ENCODE data around the gene PLIN1.

PLIN1 gene

GRCh38 chr15:89632563-89633430 lies 46.4 kb downstream of the PLIN1 start:
- Mint-ChIP-seq H3K4me3 (no peak overlapping the region), H3K9me3 (peaks cover 43% of the 10 kb centered on the region), H3K27ac (no peak overlapping the region), H3K27me3 (no peaks in the 10 kb centered on the region), H3K4me1 (ENCODE audit: low read depth) (peaks cover 6% of the 10 kb centered on the region), H3K36me3 (ENCODE audit: low read depth) (peaks cover 34% of the 10 kb centered on the region)
- intact Hi-C loops (cut with micrococcal nuclease): no loop called here

- Mint-ChIP-seq H3K27ac (no peak overlapping the region), H3K36me3 (ENCODE audit: low read depth) (peaks cover 42% of the 10 kb centered on the region), H3K4me1 (ENCODE audit: low read depth) (peaks cover 6% of the 10 kb centered on the region), H3K9me3 (peaks cover 43% of the 10 kb centered on the region), H3K27me3 (no peaks in the 10 kb centered on the region), H3K4me3 (no peak overlapping the region)
- intact Hi-C loops (cut with micrococcal nuclease): no loop called here
These were observed 47.3 kb downstream of the PLIN1 start for GRCh38 chr15:89631902-89632264.

- H3K4me1 Mint-ChIP-seq (ENCODE audit: low read depth): peaks cover 6% of the 10 kb centered on the region
- intact Hi-C loops (cut with micrococcal nuclease): no loop called here
- no peaks in the 10 kb centered on the region for H3K27me3 Mint-ChIP-seq
- no peak overlapping the region for H3K27ac Mint-ChIP-seq
- H3K4me3 Mint-ChIP-seq: no peak overlapping the region
- H3K9me3 Mint-ChIP-seq: peaks cover 43% of the 10 kb centered on the region
- peaks cover 42% of the 10 kb centered on the region for H3K36me3 Mint-ChIP-seq (ENCODE audit: low read depth)
These were observed 47.9 kb downstream of the PLIN1 start for GRCh38 chr15:89630974-89631901.

- no peaks in the 10 kb centered on the region for H3K27me3 Mint-ChIP-seq
- peaks cover 6% of the 10 kb centered on the region for H3K4me1 Mint-ChIP-seq (ENCODE audit: low read depth)
- intact Hi-C loops (cut with micrococcal nuclease): no loop called here
- H3K9me3 Mint-ChIP-seq: peaks cover 35% of the 10 kb centered on the region
- peaks cover 52% of the 10 kb centered on the region for H3K36me3 Mint-ChIP-seq (ENCODE audit: low read depth)
- H3K27ac Mint-ChIP-seq: no peak overlapping the region
- H3K4me3 Mint-ChIP-seq: no peak overlapping the region
These were observed 48.9 kb downstream of the PLIN1 start for GRCh38 chr15:89630260-89630659.

- Mint-ChIP-seq H3K27me3 (no peaks in the 10 kb centered on the region), H3K36me3 (ENCODE audit: low read depth) (peaks cover 54% of the 10 kb centered on the region), H3K27ac (no peak overlapping the region), H3K9me3 (peaks cover 31% of the 10 kb centered on the region), H3K4me3 (no peak overlapping the region), H3K4me1 (ENCODE audit: low read depth) (peaks cover 6% of the 10 kb centered on the region)
- intact Hi-C loops (cut with micrococcal nuclease): loop anchor here (5.0 kb wide), 1 partner anchor 133 kb away; the partner anchor contains the start of gene RHCG
These were observed 49.3 kb downstream of the PLIN1 start for GRCh38 chr15:89629829-89630228.

GRCh38 chr15:89628806-89629715 lies 50.1 kb downstream of the PLIN1 start:
- peaks cover 61% of the 10 kb centered on the region for H3K36me3 Mint-ChIP-seq (ENCODE audit: low read depth)
- intact Hi-C loops (cut with micrococcal nuclease): loop anchor here (5.0 kb wide), 1 partner anchor 132 kb away; the partner anchor contains the start of gene RHCG
- peaks cover 6% of the 10 kb centered on the region for H3K4me1 Mint-ChIP-seq (ENCODE audit: low read depth)
- no peak overlapping the region for H3K4me3 Mint-ChIP-seq
- H3K27me3 Mint-ChIP-seq: no peaks in the 10 kb centered on the region
- H3K27ac Mint-ChIP-seq: peak overlapping the region; percentile 35
- peaks cover 26% of the 10 kb centered on the region for H3K9me3 Mint-ChIP-seq

GRCh38 chr15:89628301-89628700 lies 50.9 kb downstream of the PLIN1 start:
- Mint-ChIP-seq H3K4me1 (ENCODE audit: low read depth) (peaks cover 6% of the 10 kb centered on the region), H3K27me3 (no peaks in the 10 kb centered on the region), H3K27ac (peak overlapping the region; percentile 35), H3K36me3 (ENCODE audit: low read depth) (peaks cover 68% of the 10 kb centered on the region), H3K9me3 (peaks cover 19% of the 10 kb centered on the region), H3K4me3 (no peak overlapping the region)
- intact Hi-C loops (cut with micrococcal nuclease): loop anchor here (5.0 kb wide), 1 partner anchor 131 kb away; the partner anchor contains the start of gene RHCG

- Mint-ChIP-seq H3K9me3 (peaks cover 10% of the 10 kb centered on the region), H3K4me3 (no peak overlapping the region), H3K27ac (no peak overlapping the region), H3K4me1 (ENCODE audit: low read depth) (peaks cover 6% of the 10 kb centered on the region), H3K36me3 (ENCODE audit: low read depth) (peaks cover 74% of the 10 kb centered on the region), H3K27me3 (no peaks in the 10 kb centered on the region)
- intact Hi-C loops (cut with micrococcal nuclease): loop anchor here (5.0 kb wide), 1 partner anchor 130 kb away; the partner anchor contains the start of gene RHCG
These were observed 51.8 kb downstream of the PLIN1 start for GRCh38 chr15:89627256-89627970.

- Mint-ChIP-seq H3K4me1 (ENCODE audit: low read depth) (peaks cover 6% of the 10 kb centered on the region), H3K9me3 (no peaks in the 10 kb centered on the region), H3K27ac (no peak overlapping the region), H3K36me3 (ENCODE audit: low read depth) (peaks cover 77% of the 10 kb centered on the region), H3K27me3 (no peaks in the 10 kb centered on the region), H3K4me3 (no peak overlapping the region)
- intact Hi-C loops (cut with micrococcal nuclease): loop anchor here (5.0 kb wide), 1 partner anchor 128 kb away; the partner anchor contains the start of gene RHCG
These were observed 53.5 kb downstream of the PLIN1 start for GRCh38 chr15:89625716-89626115.

GRCh38 chr15:89623165-89623564 lies 56.0 kb downstream of the PLIN1 start:
- H3K4me3 Mint-ChIP-seq: no peak overlapping the region
- H3K36me3 Mint-ChIP-seq (ENCODE audit: low read depth): peaks cover 63% of the 10 kb centered on the region
- no peaks in the 10 kb centered on the region for H3K27me3 Mint-ChIP-seq
- no peaks in the 10 kb centered on the region for H3K9me3 Mint-ChIP-seq
- intact Hi-C loops (cut with micrococcal nuclease): no loop called here
- no peaks in the 10 kb centered on the region for H3K4me1 Mint-ChIP-seq (ENCODE audit: low read depth)
- no peak overlapping the region for H3K27ac Mint-ChIP-seq

- intact Hi-C loops (cut with micrococcal nuclease): no loop called here
- Mint-ChIP-seq H3K36me3 (ENCODE audit: low read depth) (peaks cover 51% of the 10 kb centered on the region), H3K4me3 (no peak overlapping the region), H3K27ac (no peak overlapping the region), H3K4me1 (ENCODE audit: low read depth) (no peaks in the 10 kb centered on the region), H3K9me3 (no peaks in the 10 kb centered on the region), H3K27me3 (no peaks in the 10 kb centered on the region)
These were observed 57.6 kb downstream of the PLIN1 start for GRCh38 chr15:89621547-89621946.

- intact Hi-C loops (cut with micrococcal nuclease): no loop called here
- H3K27ac Mint-ChIP-seq: no peak overlapping the region
- peaks cover 34% of the 10 kb centered on the region for H3K36me3 Mint-ChIP-seq (ENCODE audit: low read depth)
- peaks cover 25% of the 10 kb centered on the region for H3K9me3 Mint-ChIP-seq
- no peaks in the 10 kb centered on the region for H3K4me1 Mint-ChIP-seq (ENCODE audit: low read depth)
- H3K27me3 Mint-ChIP-seq: no peaks in the 10 kb centered on the region
- no peak overlapping the region for H3K4me3 Mint-ChIP-seq
These were observed 62.9 kb downstream of the PLIN1 start for GRCh38 chr15:89616228-89616627.

GRCh38 chr15:89615135-89615534 lies 64.0 kb downstream of the PLIN1 start:
- no peak overlapping the region for H3K27ac Mint-ChIP-seq
- peaks cover 29% of the 10 kb centered on the region for H3K9me3 Mint-ChIP-seq
- no peaks in the 10 kb centered on the region for H3K27me3 Mint-ChIP-seq
- no peaks in the 10 kb centered on the region for H3K4me1 Mint-ChIP-seq (ENCODE audit: low read depth)
- intact Hi-C loops (cut with micrococcal nuclease): no loop called here
- no peak overlapping the region for H3K4me3 Mint-ChIP-seq
- H3K36me3 Mint-ChIP-seq (ENCODE audit: low read depth): peaks cover 32% of the 10 kb centered on the region

Measured in dendritic cell treated with granulocyte-macrophage colony-stimulating factor and Interleukin-4, amounts not matched to agents 40 ng/mL and 50 ng/mL, for 4 days (primary cell).